GM10266 (cell line): ENCODE results near the gene POLR2M.
A peak's percentile ranks its signal among the peaks of the same experiment; 100 is the strongest.

ENCODE experiments used
- DNase-seq: peaks from one replicate; pipeline ENCODE4 v3.0.0; 2012; ENCODE audit errors: extremely low spot score
- TF ChIP-seq, protein P1 (sequence below): IDR thresholded peaks from 2 replicates; pipeline ENCODE4 v1.5.1; 2012; ENCODE audit warnings: mild to moderate bottlenecking, low read depth; ENCODE audit not compliant: control insufficient read depth, insufficient read depth; ENCODE audit errors: missing control alignments

Gene POLR2M

DNA sequence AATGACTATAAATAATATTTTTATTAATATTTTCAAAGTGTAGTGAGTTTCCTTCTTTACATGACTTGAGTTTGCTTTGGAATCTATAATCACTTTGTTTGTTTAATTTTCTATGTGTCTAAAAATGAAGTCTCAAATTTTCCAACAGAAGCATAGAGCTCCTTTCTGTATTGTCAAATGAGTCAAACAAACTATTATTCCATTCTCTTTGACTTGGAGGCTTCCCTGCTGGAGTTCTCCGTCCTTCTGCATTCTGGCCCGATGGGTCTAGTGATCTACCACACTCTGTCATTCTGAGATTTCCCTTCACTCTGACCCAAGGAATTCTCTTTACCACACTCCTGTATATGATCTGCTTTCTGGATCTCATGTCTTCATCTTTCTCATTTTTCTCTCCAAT, 30.1 kb downstream of the POLR2M start:
- TF ChIP-seq, protein P1, sequence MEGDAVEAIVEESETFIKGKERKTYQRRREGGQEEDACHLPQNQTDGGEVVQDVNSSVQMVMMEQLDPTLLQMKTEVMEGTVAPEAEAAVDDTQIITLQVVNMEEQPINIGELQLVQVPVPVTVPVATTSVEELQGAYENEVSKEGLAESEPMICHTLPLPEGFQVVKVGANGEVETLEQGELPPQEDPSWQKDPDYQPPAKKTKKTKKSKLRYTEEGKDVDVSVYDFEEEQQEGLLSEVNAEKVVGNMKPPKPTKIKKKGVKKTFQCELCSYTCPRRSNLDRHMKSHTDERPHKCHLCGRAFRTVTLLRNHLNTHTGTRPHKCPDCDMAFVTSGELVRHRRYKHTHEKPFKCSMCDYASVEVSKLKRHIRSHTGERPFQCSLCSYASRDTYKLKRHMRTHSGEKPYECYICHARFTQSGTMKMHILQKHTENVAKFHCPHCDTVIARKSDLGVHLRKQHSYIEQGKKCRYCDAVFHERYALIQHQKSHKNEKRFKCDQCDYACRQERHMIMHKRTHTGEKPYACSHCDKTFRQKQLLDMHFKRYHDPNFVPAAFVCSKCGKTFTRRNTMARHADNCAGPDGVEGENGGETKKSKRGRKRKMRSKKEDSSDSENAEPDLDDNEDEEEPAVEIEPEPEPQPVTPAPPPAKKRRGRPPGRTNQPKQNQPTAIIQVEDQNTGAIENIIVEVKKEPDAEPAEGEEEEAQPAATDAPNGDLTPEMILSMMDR, result no peak
- DNase-seq, result no peak

DNA sequence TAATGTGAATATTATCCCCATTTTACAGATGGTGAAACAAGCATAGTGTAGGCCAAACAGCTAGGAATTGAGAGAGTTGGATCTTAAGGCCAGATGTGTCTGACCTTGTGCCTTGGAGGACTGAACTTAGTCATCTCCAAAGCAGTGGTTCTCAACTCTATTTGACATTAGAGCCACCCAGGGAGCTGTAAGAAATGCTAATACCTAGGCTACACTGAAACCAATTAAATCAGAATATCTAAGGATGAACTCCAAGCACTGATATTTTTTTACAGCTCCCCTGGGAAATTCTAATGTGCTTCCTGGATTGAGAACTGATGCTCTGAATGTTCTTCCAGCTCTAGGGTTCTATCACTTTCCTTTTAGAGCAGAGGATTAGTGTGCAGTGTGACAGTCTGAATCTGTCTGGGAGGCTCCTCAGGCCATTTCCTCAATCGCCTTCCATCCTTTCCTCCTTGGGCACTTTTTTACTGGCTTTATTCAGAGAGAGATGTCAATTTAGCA, 32.3 kb downstream of the POLR2M start:
- TF ChIP-seq, protein P1, result no peak
- no peak for DNase-seq

DNA sequence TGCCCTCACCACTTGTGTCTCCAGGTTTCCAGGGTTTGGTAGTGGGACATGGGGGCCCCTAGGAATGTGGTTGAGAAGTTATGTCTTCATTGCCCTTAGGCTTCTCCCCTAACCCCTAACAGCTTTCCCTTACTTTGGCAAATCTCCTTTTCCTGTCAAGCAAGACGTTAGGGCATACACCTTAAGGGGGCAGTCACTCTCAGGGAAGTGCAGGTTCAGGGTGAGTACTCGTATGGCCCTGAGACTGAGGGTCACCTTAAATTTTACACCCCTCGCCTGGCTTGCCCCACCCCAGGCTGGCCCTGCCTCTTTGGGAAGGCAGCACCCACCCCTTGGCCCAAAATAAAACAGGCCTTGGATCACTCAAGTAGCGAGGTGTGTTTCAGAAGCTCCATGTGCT, 33.5 kb downstream of the POLR2M start:
- no peak for DNase-seq
- TF ChIP-seq, protein P1, result no peak

DNA sequence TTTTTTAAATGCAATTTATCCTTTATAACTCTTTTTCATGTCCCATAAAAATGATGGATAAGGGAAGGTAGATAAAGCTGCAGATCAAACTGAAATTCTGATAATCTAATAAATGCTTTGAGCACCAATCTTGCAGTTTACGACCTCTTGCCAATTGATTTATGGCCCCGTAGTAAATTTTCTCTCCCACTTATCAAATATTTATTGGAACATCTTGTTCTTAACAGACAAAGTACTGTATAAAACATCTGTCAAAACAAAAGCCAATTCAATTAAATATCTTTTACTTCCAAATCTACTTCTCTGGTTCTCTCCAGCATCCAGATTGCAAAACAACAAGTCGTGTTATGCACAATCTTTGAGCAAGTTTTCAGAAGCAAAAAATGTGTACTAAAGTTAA, 34.6 kb downstream of the POLR2M start:
- DNase-seq, result no peak
- TF ChIP-seq, protein P1, result no peak

DNA sequence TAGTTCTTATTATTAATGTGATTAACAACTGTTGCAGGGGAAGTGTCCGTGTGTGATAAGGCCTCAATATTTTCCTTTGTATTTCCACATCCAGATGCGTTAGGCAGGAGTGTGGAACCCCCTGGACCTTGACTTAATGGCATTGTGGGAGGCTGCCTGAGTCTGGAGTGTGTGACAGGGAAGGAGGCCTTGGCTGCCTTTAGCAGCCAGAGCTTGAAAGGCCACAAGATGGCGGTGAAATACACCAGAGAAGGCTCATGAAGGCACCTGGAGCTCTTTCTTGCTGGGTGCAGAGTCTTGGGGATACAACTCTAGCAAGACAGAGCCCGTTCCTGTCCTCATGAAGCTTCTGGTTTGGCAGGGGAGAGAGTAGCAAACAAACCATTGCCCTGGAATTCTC, 36.9 kb downstream of the POLR2M start:
- no peak for DNase-seq
- TF ChIP-seq, protein P1, result peak; percentile 24

DNA sequence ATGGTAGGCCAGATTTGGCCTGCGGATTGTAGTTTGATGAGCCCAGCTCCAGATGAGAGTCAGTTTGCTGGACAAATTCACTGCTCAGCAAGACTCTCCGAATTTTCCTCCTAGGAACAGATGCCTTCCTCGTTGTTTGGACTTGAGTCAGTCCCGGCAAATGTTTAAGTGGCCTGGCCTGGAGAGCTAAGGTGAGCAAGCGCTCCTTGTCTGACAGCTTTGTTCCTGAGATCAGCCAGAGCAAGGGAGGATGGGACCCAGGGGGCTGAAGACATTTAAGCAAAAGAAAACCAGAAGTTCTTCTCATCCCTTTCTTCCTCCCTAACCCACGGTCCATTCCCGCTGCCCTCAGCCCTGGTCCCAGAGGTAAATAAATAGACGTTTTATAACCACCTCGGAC, 40.3 kb downstream of the POLR2M start:
- no peak for DNase-seq
- TF ChIP-seq, protein P1, result no peak

DNA sequence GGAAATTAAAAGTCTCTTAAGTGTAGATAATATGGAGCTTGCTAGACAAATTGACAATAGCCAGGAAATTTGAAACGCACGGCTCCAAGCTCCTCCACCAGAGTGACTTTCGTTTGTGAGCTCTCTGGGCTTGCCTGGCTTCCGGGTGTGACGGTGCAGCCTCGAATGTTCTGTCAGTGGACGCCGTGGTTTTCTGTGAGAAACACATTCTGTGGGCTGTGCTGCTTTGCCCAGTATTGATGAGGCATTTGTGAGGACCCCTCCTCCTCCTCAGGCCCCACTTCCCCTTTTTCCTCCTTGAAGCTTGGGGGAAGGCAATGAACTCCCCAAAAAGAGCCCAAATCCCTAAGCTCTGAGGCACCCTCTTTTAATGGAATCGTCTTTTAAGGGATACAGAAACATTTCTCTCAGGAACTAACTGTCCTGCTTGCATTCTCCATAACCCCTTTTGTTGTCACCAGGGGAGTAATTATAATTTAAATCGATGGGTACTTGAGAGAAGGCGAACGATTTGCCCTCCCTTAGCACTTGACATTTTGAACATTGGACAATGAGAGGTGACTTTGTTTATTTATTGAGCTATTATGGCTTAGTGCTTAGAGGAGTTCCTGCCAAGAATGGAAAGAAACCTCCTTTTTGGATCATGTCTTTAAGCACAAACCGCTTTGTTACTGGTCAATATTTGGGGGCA, 40.8 kb downstream of the POLR2M start:
- TF ChIP-seq, protein P1, result no peak
- peak; percentile 14 for DNase-seq
